ENCODE measurements around the gene NOL9.

GRCh38 chr1:6513320-6513801, 41.0 kb downstream of the NOL9 start:
- TF ChIP-seq CTCF (IDR thresholded peaks at IDR 0.05): no peak
- TF ChIP-seq POLR2A (IDR thresholded peaks at IDR 0.05): no peak
